ENCODE data around the gene SEMA3B.

- no peak for TF ChIP-seq OSR1 (CRISPR knock-in tag; IDR thresholded peaks at IDR 0.05)
- no peak for TF ChIP-seq ESRRG (CRISPR knock-in tag; IDR thresholded peaks at IDR 0.05)
- TF ChIP-seq CSRNP3 (CRISPR knock-in tag; IDR thresholded peaks at IDR 0.05), result no peak
- TF ChIP-seq TCF4 (CRISPR knock-in tag; IDR thresholded peaks at IDR 0.05; ENCODE audit: borderline replicate concordance), result no peak
- no peak for TF ChIP-seq CREB5 (CRISPR knock-in tag; IDR thresholded peaks at IDR 0.05; ENCODE audit: low read depth)
- no peak for TF ChIP-seq PATZ1 (CRISPR knock-in tag; IDR thresholded peaks at IDR 0.05; ENCODE audit: borderline replicate concordance)
- no peak for TF ChIP-seq RARB (CRISPR knock-in tag; IDR thresholded peaks at IDR 0.05)
- no peak for TF ChIP-seq ZFP30 (CRISPR knock-in tag; IDR thresholded peaks at IDR 0.05)
- no peak for TF ChIP-seq TOX (CRISPR knock-in tag; IDR thresholded peaks at IDR 0.05; ENCODE audit: borderline replicate concordance)
Measured at GRCh38 chr3:50242851-50243542, 25.9 kb upstream of the SEMA3B start.
